SW 1271 (cell line): Measurements from ENCODE around the gene CHD6.

Experiments
- DNase-seq, 2 experiments: peaks; one replicate each; lab custom pipeline; 2025; lab: John Stamatoyannopoulos, UW

The CHD6 gene

GRCh38 chr20:41432746-41433145, 185.4 kb downstream of the CHD6 start:
- DNase-seq = no peak

- DNase-seq = peak; percentile 53 to 54
These were observed 189.9 kb downstream of the CHD6 start for GRCh38 chr20:41428285-41428684.

GRCh38 chr20:41427833-41428232, 190.3 kb downstream of the CHD6 start:
- DNase-seq = no peak

DNA sequence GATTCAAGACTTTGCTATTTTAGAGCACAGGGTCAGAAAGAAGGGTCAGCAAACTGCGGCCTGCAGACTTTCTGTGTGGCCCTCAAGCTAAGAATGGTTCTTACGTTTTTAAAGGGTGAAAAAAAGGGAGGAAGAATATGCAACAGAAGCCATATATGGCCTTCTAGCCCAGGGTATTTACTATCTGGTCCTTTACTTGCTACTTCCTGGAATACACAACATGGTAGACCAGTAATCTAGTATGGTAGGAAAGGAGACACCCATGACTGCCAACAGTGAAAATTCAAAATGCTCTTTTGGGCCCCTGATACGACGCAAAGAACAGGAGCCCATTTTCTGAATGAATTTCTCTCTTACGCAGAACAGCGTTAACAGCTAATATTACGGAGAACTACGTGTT, 191.2 kb downstream of the CHD6 start:
- DNase-seq = no peak

DNA sequence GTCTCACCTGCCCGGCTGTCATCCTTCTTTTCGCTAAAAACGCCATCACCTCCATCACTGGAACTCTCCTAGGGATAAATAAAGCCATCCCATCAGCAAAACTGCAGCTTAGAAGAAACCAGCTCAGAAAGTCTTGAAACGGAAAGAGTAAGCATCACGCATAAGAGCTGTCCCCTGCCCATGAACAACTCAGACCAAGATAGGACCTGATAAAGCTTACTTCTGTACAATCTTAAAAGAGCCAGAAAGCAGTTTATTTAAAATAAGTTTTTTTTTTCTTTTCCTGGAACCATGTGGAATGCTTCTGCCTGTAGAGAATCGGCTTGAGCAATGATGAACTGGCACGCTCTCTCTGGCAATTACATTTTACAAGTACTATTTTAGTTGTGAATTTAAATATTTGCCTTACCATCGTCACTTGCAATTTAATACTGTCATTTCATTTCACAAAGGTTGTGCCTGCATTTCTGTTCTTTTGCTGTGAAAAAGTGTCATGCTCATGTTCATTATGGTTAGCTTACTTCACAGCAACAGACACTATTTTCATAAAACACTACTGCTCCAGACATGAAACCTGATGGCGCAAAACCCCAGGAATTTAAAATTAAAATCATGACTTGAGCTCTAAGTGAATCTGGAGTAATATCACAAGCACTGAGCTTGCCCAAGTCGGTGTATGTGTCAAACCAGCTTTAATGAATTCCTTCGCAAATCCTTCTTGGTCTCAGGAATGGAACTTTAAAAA, 191.9 kb downstream of the CHD6 start:
- no peak for DNase-seq

GRCh38 chr20:41425180-41425884, 192.8 kb downstream of the CHD6 start:
- no peak for DNase-seq

- DNase-seq = no peak
These were observed 193.6 kb downstream of the CHD6 start for GRCh38 chr20:41424546-41424945.

- DNase-seq = no peak
These were observed 194.2 kb downstream of the CHD6 start for GRCh38 chr20:41424011-41424410.

DNA sequence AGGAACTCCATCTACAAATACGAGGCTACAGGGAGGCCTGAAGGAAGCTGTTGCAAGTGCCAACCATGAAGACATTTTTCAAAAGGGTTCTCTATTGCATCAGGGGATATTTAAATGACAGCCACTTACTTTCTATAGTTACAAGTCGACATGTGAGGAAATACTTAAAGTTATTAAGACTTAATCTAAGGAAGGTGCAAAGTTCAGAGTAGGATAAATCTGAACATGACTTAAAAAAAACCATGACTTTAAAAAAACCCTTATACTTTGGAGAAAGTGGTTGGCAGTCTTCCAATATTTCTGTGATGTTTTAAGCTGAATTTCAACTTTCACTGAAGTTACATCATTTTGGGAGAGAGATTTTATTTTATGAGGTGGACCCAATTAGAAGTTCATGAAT, 195.2 kb downstream of the CHD6 start:
- no peak for DNase-seq

GRCh38 chr20:41418739-41419293, 199.4 kb downstream of the CHD6 start:
- no peak for DNase-seq

DNA sequence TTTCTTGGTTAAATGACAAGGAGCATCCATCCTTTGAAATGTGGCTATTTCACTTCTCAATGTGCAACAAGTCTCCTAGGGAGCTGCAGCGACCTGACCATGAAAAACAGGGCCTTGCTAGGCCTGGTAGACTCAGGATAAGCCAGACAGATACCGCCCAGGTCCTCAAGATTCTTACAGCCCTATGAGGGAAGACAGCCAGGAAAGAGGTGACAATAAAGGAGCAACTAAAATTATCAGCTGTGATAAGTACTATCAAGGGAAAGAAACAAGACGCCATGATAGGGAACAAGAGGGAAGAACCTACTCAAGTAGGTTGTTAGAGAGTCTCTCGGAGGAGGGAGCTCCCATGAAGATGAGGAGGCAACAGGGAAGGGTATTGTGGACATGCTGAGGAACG, 200.1 kb downstream of the CHD6 start:
- DNase-seq = no peak

DNA sequence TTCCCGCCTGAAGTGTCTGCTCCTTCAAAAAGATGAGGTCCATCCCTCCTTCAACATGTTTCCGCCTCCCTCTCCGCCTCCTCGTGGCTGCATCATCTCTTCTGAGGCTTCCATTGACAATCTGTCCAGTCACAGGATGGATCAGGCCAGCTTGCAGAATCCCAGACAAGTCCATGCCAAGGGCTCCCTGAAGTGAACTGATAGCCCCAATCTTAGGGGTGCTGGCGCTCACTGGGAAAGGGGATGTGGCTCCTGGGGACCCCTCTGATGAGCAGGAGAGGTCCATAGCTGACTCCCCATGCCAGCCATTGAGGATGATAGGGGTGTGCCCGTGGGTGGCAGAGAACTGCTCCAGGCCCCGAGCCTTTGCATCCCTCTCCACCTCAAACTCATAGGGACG, 203.0 kb downstream of the CHD6 start:
- no peak for DNase-seq

GRCh38 chr20:41413169-41413568, 205.0 kb downstream of the CHD6 start:
- DNase-seq = no peak

DNA sequence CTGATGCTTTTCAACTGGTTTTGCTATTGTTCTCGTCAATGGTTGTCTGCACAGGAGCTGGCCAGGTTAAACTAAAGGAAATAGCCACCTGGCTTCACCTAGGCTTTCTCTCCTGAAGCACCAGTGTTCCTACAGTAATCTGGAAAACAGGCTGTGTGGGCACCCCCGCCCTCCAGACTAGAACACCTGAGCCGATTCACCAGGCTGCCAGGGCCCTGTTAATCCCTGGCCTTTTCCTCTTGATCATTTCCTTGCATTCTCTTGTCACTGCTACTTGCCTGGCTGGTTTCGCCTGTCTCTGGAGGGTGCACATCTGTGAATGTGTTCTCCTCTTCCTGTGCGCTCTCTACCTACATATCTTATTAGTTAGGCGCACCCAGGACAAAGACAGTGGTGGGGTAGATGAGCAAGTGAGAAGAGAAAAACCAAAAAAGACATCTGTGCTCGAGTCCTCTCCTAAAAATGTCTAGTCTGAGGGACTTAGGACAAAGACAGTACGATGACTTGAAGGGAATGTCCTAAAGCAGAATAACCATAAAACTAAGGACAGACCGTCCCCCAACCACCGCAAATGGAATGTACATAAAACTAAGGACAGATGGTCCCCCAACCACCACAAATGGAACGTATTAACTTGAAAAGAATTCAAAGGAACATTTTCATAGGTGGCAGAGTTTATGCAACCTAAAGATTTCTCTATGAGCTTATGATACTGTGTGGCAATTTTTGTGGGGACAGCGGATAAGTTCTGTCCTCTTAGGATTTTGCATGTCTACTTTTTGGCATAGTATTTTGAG, 205.7 kb downstream of the CHD6 start:
- DNase-seq = no peak

- peak in 1 of 2 experiments; percentile 7 for DNase-seq
These were observed 206.8 kb downstream of the CHD6 start for GRCh38 chr20:41411391-41411847.

GRCh38 chr20:41408986-41409385, 209.2 kb downstream of the CHD6 start:
- no peak for DNase-seq

DNA sequence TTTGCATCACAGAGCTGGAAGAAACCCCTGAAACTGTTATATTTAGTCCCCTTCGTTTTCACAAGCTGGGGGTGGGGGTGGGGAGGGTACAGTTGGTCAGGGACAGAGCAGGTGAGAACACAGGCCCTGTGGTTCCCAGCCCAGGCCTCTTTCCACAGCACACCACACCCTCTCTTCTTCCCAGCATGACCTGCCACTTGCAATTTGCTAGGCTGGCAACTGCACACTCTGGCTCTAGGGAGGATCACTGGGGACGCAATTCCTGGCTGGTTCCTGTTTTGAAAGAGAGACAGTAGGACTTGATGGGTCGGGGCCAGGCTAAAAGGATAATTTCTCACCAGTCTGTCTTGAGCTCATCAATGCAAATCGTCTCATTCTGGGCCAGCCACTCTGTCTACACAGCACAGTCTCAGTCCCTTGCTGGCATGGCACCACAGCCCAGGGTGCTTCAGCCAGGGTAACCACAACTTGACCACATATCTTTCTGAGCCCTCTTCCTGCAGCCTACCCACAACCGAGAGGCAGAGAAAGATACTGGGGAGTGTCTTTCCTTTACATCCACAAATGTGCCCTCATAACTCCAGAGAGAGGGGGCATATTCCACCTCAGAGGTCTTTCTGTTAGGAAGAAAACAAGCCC, 209.9 kb downstream of the CHD6 start:
- no peak for DNase-seq

GRCh38 chr20:41407607-41408006, 210.6 kb downstream of the CHD6 start:
- no peak for DNase-seq

DNA sequence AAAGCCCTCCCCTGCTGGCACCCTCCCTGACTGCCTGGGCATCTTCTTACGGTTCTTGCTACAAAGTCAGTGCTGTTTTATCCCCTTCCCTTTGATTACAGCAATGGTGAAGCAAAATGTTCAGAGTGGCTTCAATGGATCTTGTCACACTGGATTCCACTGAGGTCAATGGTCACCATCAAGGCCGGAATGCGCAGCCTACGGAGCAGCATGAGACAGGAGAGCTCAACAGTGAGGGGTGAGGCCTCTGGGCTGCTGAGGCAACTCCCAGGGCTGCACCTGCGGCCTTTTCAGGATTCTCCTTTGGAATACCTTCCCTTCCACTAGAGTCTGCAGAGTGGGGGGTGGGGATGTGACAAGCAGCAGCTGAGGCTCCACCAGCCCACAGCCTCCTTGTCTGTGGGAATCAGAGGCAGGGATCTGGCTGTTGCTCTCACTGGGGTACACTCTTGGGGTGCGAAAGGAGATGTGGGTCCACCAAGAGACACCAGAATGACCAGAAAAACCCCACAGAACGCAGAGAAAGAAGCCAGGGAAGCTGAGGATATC, 211.2 kb downstream of the CHD6 start:
- no peak for DNase-seq

DNA sequence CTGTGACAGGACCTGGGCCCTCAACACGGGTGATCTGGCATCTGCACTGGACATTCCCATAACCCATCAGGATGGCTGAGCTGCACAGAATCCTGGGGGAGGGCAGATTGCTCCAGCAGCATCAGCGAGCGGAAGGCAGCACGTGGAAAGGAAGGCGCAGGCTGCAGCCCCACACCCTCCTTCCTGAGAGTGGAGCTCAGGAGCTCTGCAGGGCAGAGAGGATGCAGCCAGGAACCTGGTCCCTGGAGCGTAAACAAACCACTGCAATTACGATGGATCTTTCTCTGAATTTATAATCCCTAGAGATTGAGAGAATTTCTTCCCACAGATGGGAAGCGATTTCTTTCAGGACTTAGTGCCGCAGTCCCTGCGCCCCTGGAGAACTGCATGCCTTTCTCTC, 211.8 kb downstream of the CHD6 start:
- no peak for DNase-seq

DNA sequence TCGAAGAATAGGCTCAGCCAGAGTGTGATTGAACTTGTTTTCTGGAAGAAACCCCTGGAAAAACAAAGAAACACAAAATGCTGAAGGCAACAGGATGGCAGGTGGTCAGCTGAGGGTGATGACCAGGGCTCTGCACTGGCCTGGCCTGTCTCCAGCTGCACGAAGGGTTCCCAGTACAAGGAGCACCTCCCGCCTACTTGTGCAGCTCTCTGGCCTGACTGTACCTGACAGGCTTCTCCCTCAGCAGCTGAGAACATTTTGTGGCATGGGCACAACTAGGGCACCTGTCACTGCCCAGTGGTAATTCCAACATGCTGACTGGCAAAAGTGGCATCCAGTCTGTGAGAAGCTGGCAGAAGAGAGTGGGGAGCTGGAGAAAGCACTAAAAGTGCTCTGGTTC, 212.7 kb downstream of the CHD6 start:
- no peak for DNase-seq

DNA sequence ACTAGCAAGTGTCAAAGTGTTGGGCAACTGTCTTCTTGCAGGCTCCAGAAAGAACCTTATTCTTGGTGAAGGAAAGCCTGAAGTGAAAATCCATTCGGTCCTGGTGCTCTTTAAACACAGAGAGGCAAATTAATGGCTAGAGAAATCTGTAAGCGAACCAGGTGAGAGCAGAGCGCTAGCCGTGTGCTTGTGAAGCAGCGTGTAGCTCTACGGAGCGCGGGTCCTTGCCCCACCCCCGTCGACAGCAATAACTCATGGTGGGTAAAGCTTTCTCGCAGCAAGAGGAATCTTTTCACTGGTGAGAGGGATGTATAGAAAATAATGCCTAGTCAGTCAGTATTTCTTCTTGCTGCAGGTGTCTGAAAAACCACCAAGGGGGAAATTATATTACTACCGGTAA, 214.6 kb downstream of the CHD6 start:
- no peak for DNase-seq
